ENCODE data around the gene RPS19.

RPS19 gene

DNA sequence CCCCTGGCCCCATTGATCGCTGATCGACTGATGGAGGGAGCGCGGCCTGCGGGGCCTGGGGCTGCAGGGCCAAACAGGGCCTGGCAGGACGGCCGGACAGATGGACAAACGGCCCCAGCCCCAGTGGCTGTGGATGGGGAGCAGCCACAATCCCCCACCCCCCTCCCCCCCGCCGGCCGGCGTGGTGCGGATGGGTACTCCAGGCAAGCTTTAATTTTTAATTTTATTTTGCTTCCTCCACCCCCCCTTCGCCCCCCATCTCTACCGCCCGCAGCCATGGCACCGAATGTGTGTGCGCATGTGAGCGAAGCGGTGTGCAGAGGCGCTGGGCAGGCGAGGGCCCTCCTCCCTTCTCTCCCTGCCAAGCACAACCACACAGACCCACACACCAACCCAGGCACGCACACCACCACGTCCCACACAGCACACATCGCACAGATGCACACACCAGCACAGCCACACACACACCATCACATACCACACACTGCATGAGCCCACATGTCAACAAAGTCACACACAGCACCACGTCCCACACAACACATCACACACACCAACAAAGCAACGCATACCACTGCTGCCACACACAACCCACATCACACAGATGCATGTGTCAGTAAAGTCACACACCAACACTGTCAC, 55.8 kb downstream of the RPS19 start:
- no peak for FAIRE-seq

- no peak for FAIRE-seq
Observed at GRCh38 chr19:41917676-41918075, 57.6 kb downstream of the RPS19 start.

- no peak for FAIRE-seq
Observed at GRCh38 chr19:41918095-41918494, 58.0 kb downstream of the RPS19 start.

DNA sequence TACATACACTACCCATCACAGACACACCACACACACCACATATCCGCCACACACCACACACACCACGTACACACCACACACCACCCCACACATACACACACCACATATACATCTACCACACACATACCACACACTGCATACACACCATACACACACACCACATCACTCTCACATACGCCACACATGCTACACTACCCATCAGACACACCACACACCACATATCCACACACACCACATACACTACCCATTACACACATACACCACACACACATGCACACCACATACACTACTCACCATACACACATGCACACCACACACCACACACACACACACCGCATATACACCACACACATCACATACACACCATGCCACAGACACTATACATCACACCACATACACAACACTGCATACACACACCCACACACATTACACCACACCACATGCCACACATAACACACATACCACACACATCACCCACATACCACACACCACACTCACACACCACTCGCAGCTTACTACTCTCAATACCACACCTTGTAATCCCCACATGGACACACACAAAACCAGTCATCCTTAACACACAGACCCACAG, 58.7 kb downstream of the RPS19 start:
- FAIRE-seq, result no peak

- no peak for FAIRE-seq
Observed at GRCh38 chr19:41919948-41920712, 60.1 kb downstream of the RPS19 start.

DNA sequence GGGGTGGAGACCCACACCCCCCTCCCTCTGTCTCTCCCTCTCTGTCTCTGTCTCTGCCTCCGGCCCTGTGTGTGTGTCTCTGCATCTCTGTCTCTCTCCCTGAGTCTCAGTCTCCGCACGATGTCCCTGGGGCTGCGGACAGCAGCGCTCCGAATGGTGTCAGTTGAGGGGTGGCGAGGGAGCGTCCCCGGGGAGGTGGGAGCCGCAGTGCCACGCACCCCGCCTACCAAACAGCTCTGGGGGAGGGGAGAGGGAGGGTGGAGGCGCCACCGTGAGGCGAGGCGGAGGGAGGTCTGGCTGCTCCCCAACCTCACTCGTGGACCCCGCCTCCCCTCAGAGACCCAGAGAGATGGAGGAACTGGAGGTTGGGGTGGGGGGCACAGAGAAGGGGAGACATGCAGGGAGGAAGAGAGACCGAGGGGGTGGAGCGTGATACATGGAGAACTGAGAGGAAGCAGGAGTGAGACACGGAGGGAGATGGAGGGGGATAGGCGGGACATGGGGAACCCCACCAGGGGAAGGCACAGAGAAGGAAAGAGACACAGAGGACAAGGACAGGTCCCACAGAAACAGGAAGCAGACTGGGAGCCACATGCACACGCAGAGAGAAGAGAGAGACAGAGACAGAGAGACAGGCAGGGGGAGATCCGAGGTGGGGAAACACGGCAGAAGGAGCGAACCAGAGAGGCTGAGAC, 61.0 kb downstream of the RPS19 start:
- FAIRE-seq, result no peak

GRCh38 chr19:41921577-41922576, 61.8 kb downstream of the RPS19 start:
- FAIRE-seq, result no peak

All from endometrium (tissue), 2 donors.